ENCODE data around the gene DENND5A. TPM values are rescaled to one million over a fixed set of nuclear protein-coding genes. Genes with fewer than 3 reads are reported as not detected.

The DENND5A gene
- total and polyA plus RNA-seq, 8 donors = 20.0 to 32.1 (median 26.0) TPM

- H3K4me1 ChIP-seq = no peaks in the 10 kb centered on the region
- H3K9me3 ChIP-seq = no peaks in the 10 kb centered on the region
- H3K27ac ChIP-seq = no peak overlapping the region
- H3K27me3 ChIP-seq = no peaks in the 10 kb centered on the region
- H3K4me3 ChIP-seq = no peak overlapping the region
- intact Hi-C loops (cut with DNase I) = no loop called here
- DNase-seq (no peak), ATAC-seq (peak; percentile 44 to 63 (median 54)), FAIRE-seq (no peak)
- 43 to 46% methylated on average over 4 of the region's 4 CpGs for WGBS, 2 donors
- no peaks in the 10 kb centered on the region for H3K36me3 ChIP-seq
- TF ChIP-seq CTCF (IDR thresholded peaks at IDR 0.05) = no peak
Measured at GRCh38 chr11:9280655-9281301, 15.6 kb upstream of the DENND5A start.

GRCh38 chr11:9277176-9277575 lies 12.0 kb upstream of the DENND5A start:
- intact Hi-C loops (cut with DNase I) = no loop called here
- Histone ChIP-seq H3K4me1 (no peaks in the 10 kb centered on the region), H3K4me3 (no peak overlapping the region), H3K9me3 (no peaks in the 10 kb centered on the region), H3K36me3 (no peaks in the 10 kb centered on the region), H3K27me3 (no peaks in the 10 kb centered on the region), H3K27ac (no peak overlapping the region)
- DNase-seq (no peak), ATAC-seq (no peak), FAIRE-seq (no peak)
- 94% methylated on average over 8 of the region's 8 CpGs for WGBS, 2 donors
- no peak for TF ChIP-seq CTCF (IDR thresholded peaks at IDR 0.05)

GRCh38 chr11:9276571-9276970 lies 11.4 kb upstream of the DENND5A start:
- intact Hi-C loops (cut with DNase I) = no loop called here
- Histone ChIP-seq H3K4me1 (no peaks in the 10 kb centered on the region), H3K36me3 (no peaks in the 10 kb centered on the region), H3K4me3 (no peak overlapping the region), H3K27me3 (no peaks in the 10 kb centered on the region), H3K27ac (no peak overlapping the region), H3K9me3 (no peaks in the 10 kb centered on the region)
- TF ChIP-seq CTCF (IDR thresholded peaks at IDR 0.05) = no peak
- ATAC-seq (no peak), FAIRE-seq (no peak), DNase-seq (no peak)
- 97 to 98% methylated on average over 3 of the region's 3 CpGs for WGBS, 2 donors

- no peak for FAIRE-seq
- Histone ChIP-seq H3K27ac (no peak overlapping the region), H3K36me3 (no peaks in the 10 kb centered on the region), H3K27me3 (no peaks in the 10 kb centered on the region), H3K4me1 (no peaks in the 10 kb centered on the region), H3K4me3 (no peak overlapping the region), H3K9me3 (no peaks in the 10 kb centered on the region)
- 81 to 85% methylated on average over 8 of the region's 8 CpGs for WGBS, 2 donors
- ATAC-seq = peak in 1 of 4 donors; percentile 12
- intact Hi-C loops (cut with DNase I) = no loop called here
- no peak for DNase-seq
- no peak for TF ChIP-seq CTCF (IDR thresholded peaks at IDR 0.05)
Measured at GRCh38 chr11:9274499-9275258, 9.5 kb upstream of the DENND5A start.
